CD14-positive monocyte (primary cell): ENCODE data around the gene EFCAB13. TPM values are rescaled to one million over a fixed set of nuclear protein-coding genes. Genes with fewer than 3 reads are reported as not detected.

ENCODE experiments used
- DNase-seq, 3 donors: peaks; one replicate each; pipeline ENCODE4 v3.0.0-alpha.2; 2011 to 2022
- H2AFZ ChIP-seq: 2 replicates; pipeline ENCODE4 v1.6.0; 2012; ENCODE audit warnings: mild to moderate bottlenecking, low read depth, low read length, inconsistent platforms; ENCODE audit not compliant: insufficient read depth, poor library complexity, severe bottlenecking
- H3K27ac ChIP-seq, 2 donors: 1 replicate in 1 of 2; 2 replicates in 1 of 2; pipeline ENCODE4 v1.5.1; 2012 to 2013; ENCODE audit warnings: low read length in 2 of 2, control low read depth in 1 of 2, inconsistent platforms in 1 of 2, low read depth in 1 of 2, mild to moderate bottlenecking in 1 of 2
- H3K27me3 ChIP-seq, 2 donors: one replicate each; pipeline versions ENCODE4 v1.6.0 to v1.6.1; 2011 to 2013; ENCODE audit warnings: low read length in 2 of 2; ENCODE audit not compliant: control insufficient read depth in 2 of 2, insufficient read depth in 2 of 2
- H3K36me3 ChIP-seq, 2 donors: replicated peaks in 1 of 2; 1 replicate in 1 of 2; 2 replicates in 1 of 2; pipeline versions ENCODE4 v1.5.1 to v1.6.1; 2012 to 2013; ENCODE audit warnings: low read length in 2 of 2, control low read depth in 1 of 2, inconsistent platforms in 1 of 2, mild to moderate bottlenecking in 1 of 2; ENCODE audit not compliant: insufficient read depth in 2 of 2, control insufficient read depth in 1 of 2
- H3K4me1 ChIP-seq, 2 donors: 1 replicate in 1 of 2; 2 replicates in 1 of 2; pipeline versions ENCODE4 v1.5.1 to v1.6.1; 2012 to 2013; ENCODE audit warnings: low read length in 2 of 2, control low read depth in 1 of 2, inconsistent platforms in 1 of 2, mild to moderate bottlenecking in 1 of 2, moderate library complexity in 1 of 2; ENCODE audit not compliant: insufficient read depth in 2 of 2, control insufficient read depth in 1 of 2
- H3K4me2 ChIP-seq: replicated peaks from 2 replicates; pipeline ENCODE3; 2012; ENCODE audit warnings: low read length, moderate library complexity, mild to moderate bottlenecking; ENCODE audit not compliant: poor library complexity, severe bottlenecking; ENCODE audit errors: extremely low read depth
- H3K4me3 ChIP-seq, 3 experiments: fragments of 200-600 bp in 1 of 3; sonication (generic) in 1 of 3; replicated peaks in 1 of 3; 1 replicate in 2 of 3; 2 replicates in 1 of 3; pipeline ENCODE4 v1.5.1; 2011 to 2013; ENCODE audit warnings: low read length in 3 of 3, mild to moderate bottlenecking in 3 of 3, control low read depth in 2 of 3, low read depth in 2 of 3, inconsistent platforms in 1 of 3, moderate library complexity in 1 of 3
- H3K79me2 ChIP-seq: 2 replicates; pipeline ENCODE4 v1.6.0; 2012; ENCODE audit warnings: mild to moderate bottlenecking, control low read depth, inconsistent platforms, low read length, moderate library complexity; ENCODE audit not compliant: insufficient read depth
- H3K9ac ChIP-seq: 2 replicates; pipeline ENCODE4 v1.6.0; 2017; ENCODE audit warnings: low read length, mild to moderate bottlenecking; ENCODE audit not compliant: insufficient read depth, poor library complexity, severe bottlenecking
- H3K9me3 ChIP-seq, 2 donors: replicated peaks in 1 of 2; 1 replicate in 1 of 2; 2 replicates in 1 of 2; pipeline versions ENCODE4 v1.5.1 to v1.6.1; 2012 to 2013; ENCODE audit warnings: low read length in 2 of 2, control low read depth in 1 of 2; ENCODE audit not compliant: control insufficient read depth in 1 of 2, insufficient read depth in 1 of 2
- H4K20me1 ChIP-seq: 2 replicates; pipeline ENCODE4 v1.6.0; 2012; ENCODE audit warnings: mild to moderate bottlenecking, low read length, control low read depth, moderate library complexity; ENCODE audit not compliant: insufficient read depth
- H3K27ac Mint-ChIP-seq, 7 donors: one replicate each; pipeline ENCODE4 v1.8.0; 2020; ENCODE audit warnings: mild to moderate bottlenecking in 7 of 7, mixed read lengths in 7 of 7, moderate library complexity in 6 of 7, inconsistent platforms in 2 of 7
- H3K27me3 Mint-ChIP-seq, 3 donors: one replicate each; pipeline ENCODE4 v1.8.0; 2021 to 2022; ENCODE audit warnings: low read depth in 3 of 3, mild to moderate bottlenecking in 3 of 3, mixed read lengths in 3 of 3, moderate library complexity in 3 of 3, inconsistent platforms in 1 of 3
- H3K36me3 Mint-ChIP-seq, 2 donors: one replicate each; pipeline ENCODE4 v1.8.0; 2020; ENCODE audit warnings: mixed read lengths in 2 of 2, inconsistent platforms in 1 of 2, mild to moderate bottlenecking in 1 of 2
- H3K4me1 Mint-ChIP-seq: one replicate; pipeline ENCODE4 v1.8.0; 2020; ENCODE audit warnings: mild to moderate bottlenecking, mixed read lengths
- H3K4me3 Mint-ChIP-seq, 2 donors: one replicate each; pipeline ENCODE4 v1.8.0; 2020; ENCODE audit warnings: mild to moderate bottlenecking in 2 of 2, mixed read lengths in 2 of 2, moderate library complexity in 1 of 2
- H3K9me3 Mint-ChIP-seq, 7 donors: one replicate each; pipeline ENCODE4 v1.8.0; 2020 to 2022; ENCODE audit warnings: mixed read lengths in 7 of 7, mild to moderate bottlenecking in 6 of 7, moderate library complexity in 6 of 7, inconsistent platforms in 2 of 7
- CTCF ChIP-seq: fragments of 200-600 bp; IDR thresholded peaks from one replicate; pipeline ENCODE4 v1.8.0; 2022; ENCODE audit warnings: antibody characterized with exemption, mild to moderate bottlenecking
- WGBS: methylation state at CpG from one replicate; pipeline ENCODE4 v1.1.5; 2013; ENCODE audit warnings: missing lambda C conversion rate; ENCODE audit not compliant: insufficient coverage; 5-methylcytosine and 5-hydroxymethylcytosine counted together
- intact Hi-C, 2 donors: fragments of 100-400 bp; cut with micrococcal nuclease; formaldehyde crosslinking; loops; one replicate each; pipeline versions ENCODE4 v1.15.0 to v1.15.1; 2023
- polyA plus RNA-seq, 3 donors: library from polyadenylated mRNA; depleted of rRNA in 1 of 3; unstranded in 2 of 3; stranded (reverse) in 1 of 3; fragments of 300-500 nt in 2 of 3; fragments of >200 nt in 1 of 3; fragmentation: Illumina TruSeq in 2 of 3; gene quantifications; 1 replicate in 2 of 3; 2 replicates in 1 of 3; pipeline ENCODE4 v1.2.3, GENCODE V29; 2012 to 2021

Gene EFCAB13
- polyA plus RNA-seq, 3 donors: 1.0 to 5.7 (median 3.5) TPM

- no peak overlapping the region for H3K27ac ChIP-seq
- H3K4me3 ChIP-seq: no peak overlapping the region
- no peaks in the 10 kb centered on the region for H3K4me1 ChIP-seq
- no peak overlapping the region for H3K4me2 ChIP-seq
- Mint-ChIP-seq H3K27ac (no peak overlapping the region), H3K36me3 (peaks cover 8 to 9% of the 10 kb centered on the region in 2 donors), H3K4me1 (no peaks in the 10 kb centered on the region), H3K27me3 (no peaks in the 10 kb centered on the region), H3K9me3 (peaks cover 0 to 2% (median 0%) of the 10 kb centered on the region in 7 donors), H3K4me3 (no peak overlapping the region)
- no peaks in the 10 kb centered on the region for H3K9me3 ChIP-seq
- no peaks in the 10 kb centered on the region for H4K20me1 ChIP-seq
- no peak for TF ChIP-seq CTCF
- DNase-seq: no peak
- intact Hi-C loops: no loop called here
- no peaks in the 10 kb centered on the region for H3K27me3 ChIP-seq
- H3K9ac ChIP-seq: no peak overlapping the region
- no peak overlapping the region for H2AFZ ChIP-seq
- H3K79me2 ChIP-seq: no peaks in the 10 kb centered on the region
- no CpG with 5 or more reads among the region's 3 CpGs for WGBS
- no peaks in the 10 kb centered on the region for H3K36me3 ChIP-seq
Observed at GRCh38 chr17:47413872-47414271, 90.1 kb downstream of the EFCAB13 start.

- no peaks in the 10 kb centered on the region for H3K79me2 ChIP-seq
- no peaks in the 10 kb centered on the region for H3K36me3 ChIP-seq
- H3K4me1 Mint-ChIP-seq: no peaks in the 10 kb centered on the region
- TF ChIP-seq CTCF: no peak
- no CpG with 5 or more reads among the region's 1 CpG for WGBS
- H3K9me3 Mint-ChIP-seq: peaks cover 0 to 2% (median 0%) of the 10 kb centered on the region in 7 donors
- H3K36me3 Mint-ChIP-seq: peaks cover 7 to 11% of the 10 kb centered on the region in 2 donors
- H3K4me3 ChIP-seq: no peak overlapping the region
- no peak overlapping the region for H3K9ac ChIP-seq
- no peak overlapping the region for H3K27ac ChIP-seq
- intact Hi-C loops: no loop called here
- H3K9me3 ChIP-seq: no peaks in the 10 kb centered on the region
- DNase-seq: no peak
- no peak overlapping the region for H3K27ac Mint-ChIP-seq
- no peaks in the 10 kb centered on the region for H3K4me1 ChIP-seq
- H3K4me3 Mint-ChIP-seq: no peak overlapping the region
- no peaks in the 10 kb centered on the region for H4K20me1 ChIP-seq
- no peaks in the 10 kb centered on the region for H3K27me3 ChIP-seq
- H3K4me2 ChIP-seq: no peak overlapping the region
- no peak overlapping the region for H2AFZ ChIP-seq
- no peaks in the 10 kb centered on the region for H3K27me3 Mint-ChIP-seq
Observed at GRCh38 chr17:47414612-47415011, 90.9 kb downstream of the EFCAB13 start.
